Measurements from ENCODE around the gene STK40.

DNA sequence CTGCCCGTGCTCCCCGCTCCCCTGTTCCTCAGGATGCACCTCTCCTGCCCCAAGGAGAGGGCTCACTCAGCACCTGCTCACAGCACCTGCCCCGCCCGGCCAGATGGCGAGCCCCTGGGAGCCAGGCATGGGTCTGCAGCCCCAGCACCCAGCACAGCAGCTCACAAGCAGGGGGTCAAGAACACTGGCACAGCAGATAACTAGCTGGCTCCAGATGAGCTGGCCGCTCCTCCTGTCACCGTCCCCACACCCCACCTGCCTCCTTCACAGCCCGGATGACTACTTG is 41.4 kb downstream of the STK40 start:
- TF ChIP-seq, protein P1, sequence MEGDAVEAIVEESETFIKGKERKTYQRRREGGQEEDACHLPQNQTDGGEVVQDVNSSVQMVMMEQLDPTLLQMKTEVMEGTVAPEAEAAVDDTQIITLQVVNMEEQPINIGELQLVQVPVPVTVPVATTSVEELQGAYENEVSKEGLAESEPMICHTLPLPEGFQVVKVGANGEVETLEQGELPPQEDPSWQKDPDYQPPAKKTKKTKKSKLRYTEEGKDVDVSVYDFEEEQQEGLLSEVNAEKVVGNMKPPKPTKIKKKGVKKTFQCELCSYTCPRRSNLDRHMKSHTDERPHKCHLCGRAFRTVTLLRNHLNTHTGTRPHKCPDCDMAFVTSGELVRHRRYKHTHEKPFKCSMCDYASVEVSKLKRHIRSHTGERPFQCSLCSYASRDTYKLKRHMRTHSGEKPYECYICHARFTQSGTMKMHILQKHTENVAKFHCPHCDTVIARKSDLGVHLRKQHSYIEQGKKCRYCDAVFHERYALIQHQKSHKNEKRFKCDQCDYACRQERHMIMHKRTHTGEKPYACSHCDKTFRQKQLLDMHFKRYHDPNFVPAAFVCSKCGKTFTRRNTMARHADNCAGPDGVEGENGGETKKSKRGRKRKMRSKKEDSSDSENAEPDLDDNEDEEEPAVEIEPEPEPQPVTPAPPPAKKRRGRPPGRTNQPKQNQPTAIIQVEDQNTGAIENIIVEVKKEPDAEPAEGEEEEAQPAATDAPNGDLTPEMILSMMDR (IDR thresholded peaks at IDR 0.05; ENCODE audit: borderline replicate concordance, extremely low read depth, low read length, poor library complexity, severe bottlenecking) = no peak
- no peak for TF ChIP-seq EZH2 (IDR thresholded peaks at IDR 0.05; ENCODE audit: borderline replicate concordance, low read depth, low read length, severe bottlenecking)
